ENCODE measurements around the gene FILIP1L.

- no peak for TF ChIP-seq CTCF (IDR thresholded peaks at IDR 0.05)
- TF ChIP-seq EZH2 (IDR thresholded peaks at IDR 0.05; ENCODE audit: borderline replicate concordance, insufficient read depth, low read depth, low read length, poor library complexity, severe bottlenecking) = no peak
Observed at GRCh38 chr3:99863588-99863987, 250.7 kb downstream of the FILIP1L start.

All from B cell (primary cell).